ENCODE data around the gene XRCC5. TPM values are rescaled to one million over a fixed set of nuclear protein-coding genes. Genes with fewer than 3 reads are reported as not detected.

XRCC5 gene
- total RNA-seq, 4 donors from 2014 or later = 113 to 149 (median 137) TPM

- intact Hi-C loops (cut with DNase I) = no loop called here
- WGBS = 91% methylated on average over 11 of the region's 11 CpGs
Observed at GRCh38 chr2:216083464-216084281, 25.5 kb upstream of the XRCC5 start.

GRCh38 chr2:216084547-216084946 lies 24.6 kb upstream of the XRCC5 start:
- H3K36me3 ChIP-seq = no peaks in the 10 kb centered on the region
- intact Hi-C loops (cut with DNase I) = no loop called here
- 78% methylated on average over 3 of the region's 3 CpGs for WGBS
- H3K4me3 ChIP-seq = no peak overlapping the region
- TF ChIP-seq POLR2A (IDR thresholded peaks at IDR 0.05; ENCODE audit: low read depth) (no peak), CTCF (IDR thresholded peaks at IDR 0.05) (no peak), POLR2AphosphoS5 (IDR thresholded peaks at IDR 0.05) (no peak), EP300 (IDR thresholded peaks at IDR 0.05) (no peak)
- peaks cover 11 to 23% (median 20%) of the 10 kb centered on the region in 4 donors for H3K4me1 ChIP-seq
- DNase-seq (ENCODE audit: extremely low spot score) = no peak
- H3K9me3 ChIP-seq = peaks cover 0 to 3% (median 0%) of the 10 kb centered on the region in 4 donors
- no peaks in the 10 kb centered on the region for H3K27me3 ChIP-seq
- no peak overlapping the region for H3K27ac ChIP-seq (replicated peaks in 1 of 4)

More at GRCh38 chr2:216083464-216084281, 25.5 kb upstream of the XRCC5 start:
- no peaks in the 10 kb centered on the region for H3K27me3 ChIP-seq
- peaks cover 11 to 23% (median 20%) of the 10 kb centered on the region in 4 donors for H3K4me1 ChIP-seq
- no peaks in the 10 kb centered on the region for H3K36me3 ChIP-seq
- no peak overlapping the region for H3K27ac ChIP-seq (replicated peaks in 1 of 4)
- peaks cover 0 to 3% (median 0%) of the 10 kb centered on the region in 4 donors for H3K9me3 ChIP-seq
- no peak overlapping the region for H3K4me3 ChIP-seq
- DNase-seq (ENCODE audit: extremely low spot score) = no peak
- no peak for TF ChIP-seq POLR2AphosphoS5 (IDR thresholded peaks at IDR 0.05)
- no peak for TF ChIP-seq POLR2A (IDR thresholded peaks at IDR 0.05; ENCODE audit: low read depth)
- no peak for TF ChIP-seq CTCF (IDR thresholded peaks at IDR 0.05)
- no peak for TF ChIP-seq EP300 (IDR thresholded peaks at IDR 0.05)

- WGBS = 96% methylated on average over 2 of the region's 2 CpGs
- TF ChIP-seq POLR2AphosphoS5 (IDR thresholded peaks at IDR 0.05) (no peak), POLR2A (IDR thresholded peaks at IDR 0.05; ENCODE audit: low read depth) (no peak), EP300 (IDR thresholded peaks at IDR 0.05) (no peak), CTCF (IDR thresholded peaks at IDR 0.05) (no peak)
- no peak for DNase-seq (ENCODE audit: extremely low spot score)
- no peaks in the 10 kb centered on the region for H3K27me3 ChIP-seq
- no peak overlapping the region for H3K27ac ChIP-seq (replicated peaks in 1 of 4)
- H3K4me3 ChIP-seq = no peak overlapping the region
- peaks cover 7 to 12% (median 8%) of the 10 kb centered on the region in 4 donors for H3K4me1 ChIP-seq
- peaks cover 0 to 3% (median 0%) of the 10 kb centered on the region in 4 donors for H3K9me3 ChIP-seq
- intact Hi-C loops (cut with DNase I) = no loop called here
- H3K36me3 ChIP-seq = no peaks in the 10 kb centered on the region
Observed at GRCh38 chr2:216086207-216086893, 22.8 kb upstream of the XRCC5 start.

GRCh38 chr2:216090369-216090786 lies 18.8 kb upstream of the XRCC5 start:
- DNase-seq (ENCODE audit: extremely low spot score) = no peak
- no peak overlapping the region for H3K27ac ChIP-seq (replicated peaks in 1 of 4)
- WGBS = 100% methylated on average over 1 of the region's 1 CpG
- H3K36me3 ChIP-seq = no peaks in the 10 kb centered on the region
- no peaks in the 10 kb centered on the region for H3K9me3 ChIP-seq
- H3K4me1 ChIP-seq = no peaks in the 10 kb centered on the region
- H3K27me3 ChIP-seq = peaks cover 0 to 4% (median 0%) of the 10 kb centered on the region in 4 donors
- TF ChIP-seq POLR2A (IDR thresholded peaks at IDR 0.05; ENCODE audit: low read depth) (no peak), EP300 (IDR thresholded peaks at IDR 0.05) (no peak), CTCF (IDR thresholded peaks at IDR 0.05) (no peak), POLR2AphosphoS5 (IDR thresholded peaks at IDR 0.05) (no peak)
- no peak overlapping the region for H3K4me3 ChIP-seq
- intact Hi-C loops (cut with DNase I) = no loop called here
